CD8-positive, alpha-beta memory T cell (primary cell): Measurements from ENCODE around the gene MPHOSPH10. TPM values are rescaled to one million over a fixed set of nuclear protein-coding genes. Genes with fewer than 3 reads are reported as not detected.
A peak's percentile ranks its signal among the peaks of the same experiment; 100 is the strongest.

Source experiments
- CTCF ChIA-PET: fragments of 350-600 bp; sonication (Branson Sonifier 250); formaldehyde crosslinking; loops from one replicate; lab custom pipeline; 2021; ENCODE audit warnings: antibody characterized with exemption; lab: Charles Lee
- POLR2A ChIA-PET: fragments of 350-600 bp; sonication (Branson Sonifier 250); formaldehyde crosslinking; loops from one replicate; lab custom pipeline; 2021; ENCODE audit warnings: antibody characterized with exemption; lab: Charles Lee
- DNase-seq, 5 donors: peaks; one replicate each; pipeline versions ENCODE4 v3.0.0 to v3.0.0-alpha.2; 2020 to 2022; ENCODE audit warnings: mixed read lengths in 1 of 5
- H3K27ac ChIP-seq: one replicate; pipeline ENCODE4 v1.7.0; 2013; ENCODE audit warnings: low read depth, mild to moderate bottlenecking, low read length, moderate library complexity
- H3K27me3 ChIP-seq: 2 replicates; pipeline ENCODE4 v1.7.0; 2013; ENCODE audit warnings: low read length, mild to moderate bottlenecking; ENCODE audit not compliant: insufficient read depth, poor library complexity, severe bottlenecking
- H3K36me3 ChIP-seq: 2 replicates; pipeline ENCODE4 v1.7.0; 2013; ENCODE audit warnings: mild to moderate bottlenecking, low read length, moderate library complexity; ENCODE audit not compliant: insufficient read depth
- H3K4me1 ChIP-seq: 2 replicates; pipeline ENCODE4 v1.7.0; 2013; ENCODE audit warnings: mild to moderate bottlenecking, low read length, moderate library complexity; ENCODE audit not compliant: insufficient read depth
- H3K4me3 ChIP-seq: 2 replicates; pipeline ENCODE4 v1.7.0; 2013; ENCODE audit warnings: mild to moderate bottlenecking, low read length
- H3K9me3 ChIP-seq: 2 replicates; pipeline ENCODE4 v1.7.0; 2013; ENCODE audit warnings: mild to moderate bottlenecking, low read length
- H3K27ac Mint-ChIP-seq, 8 donors: one replicate each; pipeline ENCODE4 v1.8.0; 2020 to 2021; ENCODE audit warnings: mixed read lengths in 8 of 8, mild to moderate bottlenecking in 6 of 8, inconsistent platforms in 3 of 8, moderate library complexity in 3 of 8
- H3K27me3 Mint-ChIP-seq, 2 donors: one replicate each; pipeline ENCODE4 v1.8.0; 2020 to 2021; ENCODE audit warnings: mixed read lengths in 2 of 2, mild to moderate bottlenecking in 1 of 2, moderate library complexity in 1 of 2
- H3K36me3 Mint-ChIP-seq, 3 donors: one replicate each; pipeline ENCODE4 v1.8.0; 2020 to 2021; ENCODE audit warnings: mixed read lengths in 3 of 3, inconsistent platforms in 1 of 3, mild to moderate bottlenecking in 1 of 3
- H3K4me1 Mint-ChIP-seq, 3 donors: one replicate each; pipeline ENCODE4 v1.8.0; 2020 to 2021; ENCODE audit warnings: mixed read lengths in 3 of 3, inconsistent platforms in 1 of 3, mild to moderate bottlenecking in 1 of 3
- H3K4me3 Mint-ChIP-seq, 7 donors: one replicate each; pipeline ENCODE4 v1.8.0; 2020 to 2021; ENCODE audit warnings: mixed read lengths in 7 of 7, mild to moderate bottlenecking in 6 of 7, moderate library complexity in 4 of 7, inconsistent platforms in 2 of 7
- H3K9me3 Mint-ChIP-seq, 5 donors: one replicate each; pipeline ENCODE4 v1.8.0; 2020 to 2022; ENCODE audit warnings: mixed read lengths in 5 of 5, mild to moderate bottlenecking in 3 of 5, moderate library complexity in 2 of 5, inconsistent platforms in 1 of 5
- polyA plus RNA-seq: library from polyadenylated mRNA; unstranded; fragments of 300-500 nt; fragmentation: Illumina TruSeq; gene quantifications from one replicate; pipeline ENCODE4 v1.2.3, GENCODE V29; 2021
- total RNA-seq, 2 experiments: library from RNA; stranded (reverse); gene quantifications; one replicate each; pipeline ENCODE4 v1.2.3, GENCODE V29; 2021

The MPHOSPH10 gene
- total and polyA plus RNA-seq, 3 experiments from 2014 or later, result 30.6 to 65.4 (median 57.8) TPM

DNA sequence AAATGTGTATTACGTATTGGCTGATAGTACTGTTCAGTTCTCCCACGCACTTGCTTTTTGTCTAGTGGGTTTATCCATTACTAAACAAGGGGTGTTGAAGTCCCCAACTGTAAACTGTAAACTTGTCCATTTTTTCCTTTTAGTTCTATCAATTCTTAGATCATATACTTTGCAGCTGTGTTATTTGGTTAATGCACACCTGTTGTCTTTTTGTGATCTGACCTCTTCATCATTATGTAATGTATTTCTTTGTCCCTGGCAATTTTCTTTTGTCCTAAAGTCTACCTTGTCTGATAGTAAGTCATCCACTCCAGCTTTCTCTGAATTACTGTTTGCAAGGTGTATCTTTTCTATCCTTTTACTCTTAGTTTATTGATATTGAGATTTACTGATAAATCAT, 22.3 kb upstream of the MPHOSPH10 start:
- H3K27ac ChIP-seq, result no peak overlapping the region
- CTCF ChIA-PET, result no interaction called here
- Mint-ChIP-seq H3K27me3 (no peaks in the 10 kb centered on the region), H3K36me3 (peaks cover 4 to 32% (median 8%) of the 10 kb centered on the region in 3 donors), H3K4me1 (peaks cover 0 to 3% (median 0%) of the 10 kb centered on the region in 3 donors), H3K27ac (peak overlapping the region in 1 of 8 donors; percentile 70), H3K4me3 (no peak overlapping the region), H3K9me3 (no peaks in the 10 kb centered on the region)
- POLR2A ChIA-PET, result no interaction called here
- no peak for DNase-seq
- H3K36me3 ChIP-seq, result no peaks in the 10 kb centered on the region
- no peaks in the 10 kb centered on the region for H3K27me3 ChIP-seq
- H3K4me3 ChIP-seq, result no peak overlapping the region
- no peaks in the 10 kb centered on the region for H3K9me3 ChIP-seq
- H3K4me1 ChIP-seq, result no peaks in the 10 kb centered on the region

DNA sequence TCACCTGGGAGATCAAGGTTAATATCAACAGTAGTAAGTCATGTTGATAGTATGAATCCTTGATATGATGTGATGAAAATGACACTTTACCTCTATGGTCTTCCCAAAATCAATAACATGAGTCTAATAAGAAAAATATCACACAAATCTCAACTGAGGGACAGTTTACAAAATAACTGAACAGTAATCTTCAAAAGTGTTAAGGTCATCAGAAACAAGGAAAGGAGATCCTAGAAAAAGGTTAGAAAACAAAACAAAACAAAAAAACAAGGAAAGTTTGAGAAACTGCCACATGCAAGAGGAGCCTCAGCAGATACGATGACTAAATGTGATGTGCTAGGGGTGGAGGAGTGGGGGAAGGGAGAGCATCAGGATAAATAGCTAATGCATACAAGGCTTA, 16.6 kb upstream of the MPHOSPH10 start:
- no peak overlapping the region for H3K4me3 ChIP-seq
- no peak for DNase-seq
- H3K27ac ChIP-seq, result no peak overlapping the region
- H3K9me3 Mint-ChIP-seq, result no peaks in the 10 kb centered on the region
- H3K36me3 ChIP-seq, result peaks cover under 1% of the 10 kb centered on the region
- H3K9me3 ChIP-seq, result no peaks in the 10 kb centered on the region
- no peaks in the 10 kb centered on the region for H3K27me3 ChIP-seq
- H3K36me3 Mint-ChIP-seq, result peaks cover 8 to 68% (median 14%) of the 10 kb centered on the region in 3 donors
- H3K27ac Mint-ChIP-seq, result peak overlapping the region in 2 of 8 donors; percentile 25 to 29
- POLR2A ChIA-PET, result no interaction called here
- H3K4me3 Mint-ChIP-seq, result no peak overlapping the region
- H3K4me1 ChIP-seq, result no peaks in the 10 kb centered on the region
- no peaks in the 10 kb centered on the region for H3K27me3 Mint-ChIP-seq
- peaks cover 0 to 3% (median 2%) of the 10 kb centered on the region in 3 donors for H3K4me1 Mint-ChIP-seq
- CTCF ChIA-PET, result interaction anchor here (1.1 kb wide), 1 partner anchor 13 kb away, joined by 5 read pairs; no protein-coding TSS in a partner anchor

GRCh38 chr2:71117063-71117462, 13.4 kb upstream of the MPHOSPH10 start:
- Mint-ChIP-seq H3K4me3 (no peak overlapping the region), H3K27ac (no peak overlapping the region), H3K9me3 (no peaks in the 10 kb centered on the region), H3K36me3 (peaks cover 8 to 68% (median 11%) of the 10 kb centered on the region in 3 donors), H3K4me1 (peaks cover 0 to 9% (median 4%) of the 10 kb centered on the region in 3 donors), H3K27me3 (no peaks in the 10 kb centered on the region)
- Histone ChIP-seq H3K27me3 (no peaks in the 10 kb centered on the region), H3K4me1 (no peaks in the 10 kb centered on the region), H3K9me3 (no peaks in the 10 kb centered on the region), H3K4me3 (no peak overlapping the region), H3K36me3 (peaks cover 11% of the 10 kb centered on the region), H3K27ac (no peak overlapping the region)
- DNase-seq, result no peak
- POLR2A ChIA-PET, result no interaction called here
- CTCF ChIA-PET, result no interaction called here

DNA sequence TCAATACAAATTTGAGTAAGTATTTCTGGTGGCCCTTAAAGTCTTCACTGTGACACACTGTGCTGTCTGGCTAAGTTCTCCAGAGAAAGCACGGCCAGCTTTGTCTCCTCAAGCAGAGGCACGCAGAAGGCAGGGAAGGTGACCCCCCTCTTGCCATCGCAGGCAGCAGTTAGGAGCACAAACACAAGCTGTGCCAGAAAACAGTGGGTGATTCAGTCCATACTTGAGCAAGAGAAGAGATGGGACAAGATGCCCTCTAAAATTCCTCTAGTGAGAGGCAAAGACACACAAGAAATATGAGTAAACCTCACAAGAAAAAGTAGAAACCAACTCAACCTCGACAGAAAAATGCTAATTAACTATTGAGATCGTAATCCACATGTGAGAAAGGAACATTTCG, 10.2 kb upstream of the MPHOSPH10 start:
- no peaks in the 10 kb centered on the region for H3K27me3 ChIP-seq
- CTCF ChIA-PET, result interaction anchor here (1.0 kb wide), 1 partner anchor 19 kb away, joined by 3 read pairs; no protein-coding TSS in a partner anchor
- no peaks in the 10 kb centered on the region for H3K9me3 ChIP-seq
- peaks cover 11% of the 10 kb centered on the region for H3K36me3 ChIP-seq
- Mint-ChIP-seq H3K27me3 (no peaks in the 10 kb centered on the region), H3K4me1 (peaks cover 0 to 9% (median 4%) of the 10 kb centered on the region in 3 donors), H3K27ac (peak overlapping the region in 1 of 8 donors; percentile 46), H3K4me3 (no peak overlapping the region), H3K9me3 (no peaks in the 10 kb centered on the region), H3K36me3 (peaks cover 0 to 57% (median 8%) of the 10 kb centered on the region in 3 donors)
- no peaks in the 10 kb centered on the region for H3K4me1 ChIP-seq
- no peak overlapping the region for H3K4me3 ChIP-seq
- no peak for DNase-seq
- POLR2A ChIA-PET, result no interaction called here
- H3K27ac ChIP-seq, result no peak overlapping the region

GRCh38 chr2:71121479-71121878, 9.0 kb upstream of the MPHOSPH10 start:
- Mint-ChIP-seq H3K27ac (peak overlapping the region in 2 of 8 donors; percentile 56 to 70), H3K4me1 (peaks cover 6 to 13% (median 7%) of the 10 kb centered on the region in 3 donors), H3K9me3 (no peaks in the 10 kb centered on the region), H3K36me3 (peaks cover 0 to 52% (median 8%) of the 10 kb centered on the region in 3 donors), H3K4me3 (peak overlapping the region in 1 of 7 donors; percentile 15), H3K27me3 (no peaks in the 10 kb centered on the region)
- Histone ChIP-seq H3K9me3 (no peaks in the 10 kb centered on the region), H3K27me3 (no peaks in the 10 kb centered on the region), H3K36me3 (peaks cover 11% of the 10 kb centered on the region), H3K4me3 (no peak overlapping the region), H3K4me1 (no peaks in the 10 kb centered on the region), H3K27ac (no peak overlapping the region)
- DNase-seq, result no peak
- ChIA-PET POLR2A (no interaction called here), CTCF (interaction anchor here (1.0 kb wide), 1 partner anchor 22 kb away, joined by 3 read pairs; no protein-coding TSS in a partner anchor)

DNA sequence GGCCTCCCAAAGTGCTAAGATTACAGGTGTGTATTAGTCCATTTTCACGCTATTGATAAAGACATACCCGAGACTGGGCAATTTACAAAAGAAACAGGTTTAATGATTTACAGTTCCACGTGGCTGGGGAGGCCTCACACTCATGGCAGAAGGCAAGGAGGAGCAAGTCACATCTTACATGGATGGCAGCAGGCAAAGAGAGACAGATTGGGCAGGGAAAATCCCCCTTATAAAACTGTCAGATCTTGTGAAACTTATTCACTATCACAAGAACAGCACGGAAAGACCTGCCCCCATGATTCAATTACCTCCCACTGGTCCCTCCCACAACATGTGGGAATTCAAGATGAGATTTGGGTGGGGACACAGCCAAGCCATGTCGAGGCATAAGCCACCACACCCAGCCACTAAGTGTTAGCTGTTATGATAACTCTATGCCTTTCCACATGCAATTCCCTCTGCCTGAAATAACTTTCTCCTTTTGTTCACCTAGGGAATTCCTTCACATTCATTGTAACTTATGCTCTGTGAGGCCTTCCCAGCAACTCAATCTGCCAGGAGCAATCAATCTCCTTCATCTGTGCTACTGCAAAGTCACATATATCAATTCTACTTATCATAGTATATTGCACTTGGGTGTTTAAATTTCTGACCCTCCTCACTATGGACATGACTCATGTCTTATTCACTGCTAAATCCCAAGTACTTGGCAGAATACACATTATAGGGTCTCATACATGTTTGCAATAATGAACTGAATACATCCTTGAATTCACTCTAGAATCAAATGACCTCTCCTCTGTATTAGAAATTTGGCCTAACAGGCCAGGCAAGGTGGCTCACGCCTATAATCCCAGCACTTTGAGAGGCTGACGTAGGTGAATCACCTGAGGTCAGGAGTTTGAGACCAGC, 7.8 kb upstream of the MPHOSPH10 start:
- Mint-ChIP-seq H3K4me3 (no peak overlapping the region), H3K9me3 (no peaks in the 10 kb centered on the region), H3K36me3 (peaks cover 0 to 47% (median 8%) of the 10 kb centered on the region in 3 donors), H3K27me3 (no peaks in the 10 kb centered on the region), H3K27ac (no peak overlapping the region), H3K4me1 (peaks cover 11 to 19% (median 13%) of the 10 kb centered on the region in 3 donors)
- no peaks in the 10 kb centered on the region for H3K27me3 ChIP-seq
- CTCF ChIA-PET, result interaction anchor here (1.5 kb wide), 1 partner anchor 22 kb away, joined by 4 read pairs; no protein-coding TSS in a partner anchor
- POLR2A ChIA-PET, result no interaction called here
- no peaks in the 10 kb centered on the region for H3K4me1 ChIP-seq
- no peaks in the 10 kb centered on the region for H3K9me3 ChIP-seq
- DNase-seq, result no peak
- H3K36me3 ChIP-seq, result peaks cover 11% of the 10 kb centered on the region
- no peak overlapping the region for H3K27ac ChIP-seq
- no peak overlapping the region for H3K4me3 ChIP-seq

- Mint-ChIP-seq H3K36me3 (peaks cover 0 to 29% (median 10%) of the 10 kb centered on the region in 3 donors), H3K27ac (peak overlapping the region in 1 of 8 donors; percentile 38), H3K9me3 (no peaks in the 10 kb centered on the region), H3K4me3 (no peak overlapping the region), H3K4me1 (peaks cover 23 to 35% (median 29%) of the 10 kb centered on the region in 3 donors), H3K27me3 (no peaks in the 10 kb centered on the region)
- POLR2A ChIA-PET, result no interaction called here
- Histone ChIP-seq H3K36me3 (peaks cover 3% of the 10 kb centered on the region), H3K9me3 (no peaks in the 10 kb centered on the region), H3K4me3 (no peak overlapping the region), H3K27me3 (no peaks in the 10 kb centered on the region), H3K27ac (no peak overlapping the region), H3K4me1 (peaks cover 8% of the 10 kb centered on the region)
- CTCF ChIA-PET, result no interaction called here
- no peak for DNase-seq
Measured at GRCh38 chr2:71125506-71126294, 4.7 kb upstream of the MPHOSPH10 start.
